ENCODE results near the gene LCORL. TPM values are rescaled to one million over a fixed set of nuclear protein-coding genes. Genes with fewer than 3 reads are reported as not detected.
A peak's percentile ranks its signal among the peaks of the same experiment; 100 is the strongest.

Gene LCORL
- total and polyA plus RNA-seq, 2 donors from 2014 or later: 2.8 to 13.7 TPM

DNA sequence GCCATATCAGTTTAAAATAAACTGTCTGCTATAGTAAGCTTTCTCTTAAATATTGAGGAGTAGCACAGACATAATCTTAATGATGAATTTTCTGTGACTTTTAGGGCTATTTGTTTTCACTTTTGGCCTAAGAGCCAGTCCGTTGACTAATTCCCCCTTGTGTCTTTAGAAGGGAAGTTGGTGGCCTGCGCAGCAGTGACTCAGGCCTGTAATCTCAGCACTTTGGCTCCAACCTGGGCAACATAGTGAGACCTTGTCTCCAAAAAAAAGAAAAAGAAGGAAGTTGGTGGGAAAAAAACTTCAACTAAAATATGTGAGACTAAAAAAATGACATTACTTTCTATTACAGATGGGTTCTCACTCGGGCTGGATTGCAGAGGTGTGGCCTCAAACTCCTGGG lies 207.4 kb downstream of the LCORL start:
- Histone ChIP-seq H3K4me1 (ENCODE audit: control insufficient read depth in 2 of 3, insufficient read depth in 2 of 3, low read depth in 1 of 3, low read length in 3 of 3) (peaks cover 1 to 4% (median 2%) of the 10 kb centered on the region in 3 donors), H3K4me3 (ENCODE audit: low read length in 3 of 3) (no peak overlapping the region), H3K27ac (ENCODE audit: low read depth in 2 of 2, low read length in 2 of 2) (no peak overlapping the region), H3K9me3 (ENCODE audit: control insufficient read depth in 2 of 3, insufficient read depth in 1 of 3, low read length in 3 of 3) (no peaks in the 10 kb centered on the region), H3K36me3 (ENCODE audit: control insufficient read depth in 2 of 3, insufficient read depth in 3 of 3, low read length in 3 of 3) (no peaks in the 10 kb centered on the region), H3K27me3 (ENCODE audit: control insufficient read depth, insufficient read depth, low read length) (no peaks in the 10 kb centered on the region), H3K9ac (ENCODE audit: low read length in 3 of 3) (no peak overlapping the region)
- FAIRE-seq (no peak), DNase-seq (no peak)
- intact Hi-C loops (cut with DNase I): no loop called here
- TF ChIP-seq, protein P1, sequence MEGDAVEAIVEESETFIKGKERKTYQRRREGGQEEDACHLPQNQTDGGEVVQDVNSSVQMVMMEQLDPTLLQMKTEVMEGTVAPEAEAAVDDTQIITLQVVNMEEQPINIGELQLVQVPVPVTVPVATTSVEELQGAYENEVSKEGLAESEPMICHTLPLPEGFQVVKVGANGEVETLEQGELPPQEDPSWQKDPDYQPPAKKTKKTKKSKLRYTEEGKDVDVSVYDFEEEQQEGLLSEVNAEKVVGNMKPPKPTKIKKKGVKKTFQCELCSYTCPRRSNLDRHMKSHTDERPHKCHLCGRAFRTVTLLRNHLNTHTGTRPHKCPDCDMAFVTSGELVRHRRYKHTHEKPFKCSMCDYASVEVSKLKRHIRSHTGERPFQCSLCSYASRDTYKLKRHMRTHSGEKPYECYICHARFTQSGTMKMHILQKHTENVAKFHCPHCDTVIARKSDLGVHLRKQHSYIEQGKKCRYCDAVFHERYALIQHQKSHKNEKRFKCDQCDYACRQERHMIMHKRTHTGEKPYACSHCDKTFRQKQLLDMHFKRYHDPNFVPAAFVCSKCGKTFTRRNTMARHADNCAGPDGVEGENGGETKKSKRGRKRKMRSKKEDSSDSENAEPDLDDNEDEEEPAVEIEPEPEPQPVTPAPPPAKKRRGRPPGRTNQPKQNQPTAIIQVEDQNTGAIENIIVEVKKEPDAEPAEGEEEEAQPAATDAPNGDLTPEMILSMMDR (IDR thresholded peaks at IDR 0.05; ENCODE audit: borderline replicate concordance, extremely low read depth, insufficient read depth): no peak

DNA sequence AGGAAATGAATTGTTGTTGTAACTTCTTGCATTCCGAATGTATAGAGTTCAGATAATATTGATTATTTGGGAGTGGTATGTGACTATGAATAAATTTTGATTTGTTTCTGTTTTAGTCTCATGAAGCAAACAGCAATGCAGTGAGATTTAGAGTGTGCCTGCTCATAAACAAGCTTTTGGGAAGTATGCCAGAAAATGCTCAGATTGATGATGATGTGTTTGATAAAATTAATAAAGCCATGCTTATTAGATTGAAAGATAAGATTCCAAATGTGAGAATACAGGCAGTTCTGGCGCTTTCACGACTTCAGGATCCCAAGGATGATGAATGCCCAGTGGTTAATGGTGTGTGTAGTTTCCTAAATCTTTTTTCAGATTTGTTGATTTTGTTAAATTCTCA lies 208.8 kb downstream of the LCORL start:
- no peak for FAIRE-seq

GRCh38 chr4:17812125-17812524 lies 209.4 kb downstream of the LCORL start:
- Histone ChIP-seq H3K9me3 (ENCODE audit: control insufficient read depth in 2 of 3, insufficient read depth in 1 of 3, low read length in 3 of 3) (no peaks in the 10 kb centered on the region), H3K36me3 (ENCODE audit: control insufficient read depth in 2 of 3, insufficient read depth in 3 of 3, low read length in 3 of 3) (no peaks in the 10 kb centered on the region), H3K27me3 (ENCODE audit: control insufficient read depth, insufficient read depth, low read length) (no peaks in the 10 kb centered on the region), H3K27ac (ENCODE audit: low read depth in 2 of 2, low read length in 2 of 2) (no peak overlapping the region), H3K4me3 (ENCODE audit: low read length in 3 of 3) (peak overlapping the region in 1 of 3 donors; percentile 0), H3K4me1 (ENCODE audit: control insufficient read depth in 2 of 3, insufficient read depth in 2 of 3, low read depth in 1 of 3, low read length in 3 of 3) (peaks cover 3 to 15% (median 14%) of the 10 kb centered on the region in 3 donors), H3K9ac (ENCODE audit: low read length in 3 of 3) (no peak overlapping the region)
- FAIRE-seq (no peak), DNase-seq (no peak)
- TF ChIP-seq, protein P1 (IDR thresholded peaks at IDR 0.05; ENCODE audit: borderline replicate concordance, extremely low read depth, insufficient read depth): no peak
- intact Hi-C loops (cut with DNase I): no loop called here

More for the DNA sequence above, 208.8 kb downstream of the LCORL start:
- H3K27me3 ChIP-seq (ENCODE audit: control insufficient read depth, insufficient read depth, low read length): no peaks in the 10 kb centered on the region
- peak overlapping the region in 1 of 3 donors; percentile 5 for H3K4me3 ChIP-seq (ENCODE audit: low read length in 3 of 3)
- intact Hi-C loops (cut with DNase I): no loop called here
- no peak for DNase-seq
- TF ChIP-seq, protein P1 (IDR thresholded peaks at IDR 0.05; ENCODE audit: borderline replicate concordance, extremely low read depth, insufficient read depth): no peak
- H3K9me3 ChIP-seq (ENCODE audit: control insufficient read depth in 2 of 3, insufficient read depth in 1 of 3, low read length in 3 of 3): no peaks in the 10 kb centered on the region
- no peak overlapping the region for H3K9ac ChIP-seq (ENCODE audit: low read length in 3 of 3)
- H3K4me1 ChIP-seq (ENCODE audit: control insufficient read depth in 2 of 3, insufficient read depth in 2 of 3, low read depth in 1 of 3, low read length in 3 of 3): peaks cover 3 to 11% (median 8%) of the 10 kb centered on the region in 3 donors
- H3K27ac ChIP-seq (ENCODE audit: low read depth in 2 of 2, low read length in 2 of 2): no peak overlapping the region
- no peaks in the 10 kb centered on the region for H3K36me3 ChIP-seq (ENCODE audit: control insufficient read depth in 2 of 3, insufficient read depth in 3 of 3, low read length in 3 of 3)

GRCh38 chr4:17811078-17811603 lies 210.4 kb downstream of the LCORL start:
- TF ChIP-seq, protein P1 (IDR thresholded peaks at IDR 0.05; ENCODE audit: borderline replicate concordance, extremely low read depth, insufficient read depth): no peak
- peak overlapping the region in 1 of 3 donors; percentile 52 for H3K9ac ChIP-seq (ENCODE audit: low read length in 3 of 3)
- intact Hi-C loops (cut with DNase I): no loop called here
- no peaks in the 10 kb centered on the region for H3K9me3 ChIP-seq (ENCODE audit: control insufficient read depth in 2 of 3, insufficient read depth in 1 of 3, low read length in 3 of 3)
- H3K36me3 ChIP-seq (ENCODE audit: control insufficient read depth in 2 of 3, insufficient read depth in 3 of 3, low read length in 3 of 3): no peaks in the 10 kb centered on the region
- FAIRE-seq (no peak), DNase-seq (peak in 1 of 5 donors; percentile 42)
- H3K27ac ChIP-seq (ENCODE audit: low read depth in 2 of 2, low read length in 2 of 2): no peak overlapping the region
- no peaks in the 10 kb centered on the region for H3K27me3 ChIP-seq (ENCODE audit: control insufficient read depth, insufficient read depth, low read length)
- peaks cover 3 to 16% (median 14%) of the 10 kb centered on the region in 3 donors for H3K4me1 ChIP-seq (ENCODE audit: control insufficient read depth in 2 of 3, insufficient read depth in 2 of 3, low read depth in 1 of 3, low read length in 3 of 3)
- H3K4me3 ChIP-seq (ENCODE audit: low read length in 3 of 3): peak overlapping the region; percentile 66 to 77 (median 71)
